ENCODE data around the gene ANKRD39.

GRCh38 chr2:96844405-96844808 is 13.4 kb downstream of the ANKRD39 start:
- TF ChIP-seq CTCF (IDR thresholded peaks at IDR 0.05), result no peak
- TF ChIP-seq POLR2A (IDR thresholded peaks at IDR 0.05), result no peak

Data from testis (tissue), 2 donors.